ENCODE results near the gene CTCF. TPM values are rescaled to one million over a fixed set of nuclear protein-coding genes. Genes with fewer than 3 reads are reported as not detected.

CTCF gene
- total RNA-seq, 1 donor from 2014 or later = 44.0 TPM

DNA sequence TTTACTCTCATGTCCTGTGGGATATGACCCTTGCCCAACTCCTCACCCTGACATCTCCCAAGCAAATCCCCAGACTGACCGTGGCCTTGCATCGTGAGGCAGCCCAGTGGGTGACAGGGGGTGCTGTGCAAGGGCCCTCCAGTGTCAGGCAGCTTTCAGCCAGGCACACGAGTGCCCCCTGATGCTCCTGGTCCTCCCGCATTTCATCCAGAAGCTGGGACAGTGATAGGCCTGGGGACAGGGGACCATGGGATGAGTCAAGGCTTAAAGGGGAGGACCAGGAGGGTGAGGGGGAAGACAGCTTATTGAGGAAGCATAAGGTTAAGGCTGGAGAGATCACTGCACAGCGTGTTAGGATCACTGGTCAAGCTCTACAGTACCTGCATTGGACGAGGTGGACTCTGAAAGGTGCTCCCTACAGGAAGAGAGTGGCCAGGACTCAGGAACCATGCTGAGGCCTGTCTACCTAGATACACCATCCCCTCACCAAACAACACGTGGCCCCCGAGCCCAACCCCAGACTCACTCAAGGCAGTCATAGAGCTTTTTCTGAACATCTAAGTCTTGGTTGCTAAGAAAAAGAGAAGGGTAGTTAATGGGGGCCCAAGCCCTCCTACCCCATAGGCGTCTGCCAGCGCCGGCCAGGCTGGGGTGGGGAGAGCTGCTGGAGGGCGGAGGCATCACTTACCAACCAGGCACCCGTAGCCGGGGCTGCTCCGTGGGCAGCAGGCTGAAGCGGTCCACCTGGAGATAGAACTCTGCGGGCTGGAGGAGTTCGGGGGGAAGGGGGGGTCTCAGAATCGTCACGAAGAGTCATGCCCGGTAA, 96.7 kb downstream of the CTCF start:
- DNase-seq (ENCODE audit: low spot score) (no peak), ATAC-seq (no peak)
- intact Hi-C loops (cut with DNase I) = no loop called here

DNA sequence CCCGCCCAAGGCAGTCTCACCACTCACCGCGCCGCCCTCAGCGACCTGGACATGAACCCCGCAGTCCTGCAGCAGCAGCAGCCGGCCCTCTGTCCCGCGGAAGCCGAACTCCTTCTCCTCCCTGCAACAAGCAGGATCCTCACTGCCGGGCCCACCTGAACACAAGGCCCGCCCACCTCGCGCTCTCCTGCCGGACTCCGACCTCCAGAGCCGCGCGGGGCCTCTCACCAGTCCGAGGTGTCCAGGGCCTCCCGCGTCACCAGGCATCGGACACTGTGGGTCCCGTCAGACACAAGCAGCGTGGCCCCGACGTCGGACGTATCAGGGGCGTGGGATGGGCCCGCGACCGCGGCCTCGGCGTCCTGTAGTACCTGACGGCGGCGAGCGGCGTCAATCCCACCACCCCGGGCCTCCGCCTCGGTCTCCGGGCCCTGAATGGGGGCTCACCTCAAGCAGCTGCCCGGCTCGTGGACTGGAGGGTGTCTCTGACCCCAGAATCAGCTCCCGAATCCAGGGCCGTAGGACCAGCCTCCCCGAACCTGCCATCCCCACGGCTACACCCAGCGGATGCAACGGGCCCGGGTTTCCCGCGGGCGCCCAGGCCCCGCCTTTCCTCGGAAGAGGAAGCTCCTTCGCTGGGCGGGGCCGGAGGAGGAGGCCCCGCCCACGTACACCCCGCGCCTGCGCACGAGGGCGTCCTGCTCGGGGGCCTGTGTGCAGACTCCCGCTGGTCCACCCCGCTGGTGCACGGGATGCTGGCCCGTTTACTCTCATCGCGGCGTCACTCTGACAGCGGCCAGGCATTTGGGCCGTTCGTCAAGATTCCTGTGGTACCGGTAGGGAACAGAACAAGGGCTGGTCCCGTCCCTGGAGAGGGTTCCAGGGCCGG, 97.6 kb downstream of the CTCF start, which contains the start of gene ACD:
ACD (minus strand) TSS at position 586 of the 889 bp plus-strand sequence; CDS start at position 546, 40 bp downstream.
- peak; percentile 95 for ATAC-seq
- peak; percentile 95 for DNase-seq (ENCODE audit: low spot score)

DNA sequence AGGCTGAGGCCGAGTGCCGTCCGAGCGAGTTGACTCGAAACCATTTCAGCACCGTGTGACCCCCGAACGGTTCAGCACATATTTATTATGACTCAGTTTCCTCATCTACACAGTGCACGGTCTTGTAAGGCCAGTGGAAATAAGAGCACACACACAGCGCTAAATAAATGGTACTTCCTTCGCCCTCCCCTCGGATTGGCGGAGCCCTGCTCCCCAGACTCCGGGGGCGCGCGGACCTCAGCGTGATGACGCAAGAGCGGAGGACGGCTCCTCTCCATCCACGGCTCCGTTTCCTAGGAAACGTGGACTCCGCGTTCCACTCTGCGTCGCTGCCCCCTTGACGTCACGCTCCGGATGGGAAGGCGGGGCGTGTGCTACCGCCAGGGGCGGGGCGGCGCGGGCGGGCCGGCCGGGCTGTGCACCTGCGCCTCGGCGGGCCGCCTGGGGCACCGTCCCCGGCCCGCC, 98.3 kb downstream of the CTCF start, which contains the start of gene PARD6A:
PARD6A (plus strand) TSS at position 397 of the 465 bp plus-strand sequence. CDS start 79 bp downstream, outside the sequence.
- peak; percentile 97 for DNase-seq (ENCODE audit: low spot score)
- intact Hi-C loops (cut with DNase I) = loop anchor here (10.0 kb wide), 1 partner anchor 136 kb away; the partner anchor contains the start of gene RIPOR1
- peak; percentile 96 for ATAC-seq

More for the DNA sequence above, 97.6 kb downstream of the CTCF start, which contains the start of gene ACD:
- intact Hi-C loops (cut with DNase I) = loop anchor here (10.0 kb wide), 1 partner anchor 135 kb away; the partner anchor contains the start of gene RIPOR1

DNA sequence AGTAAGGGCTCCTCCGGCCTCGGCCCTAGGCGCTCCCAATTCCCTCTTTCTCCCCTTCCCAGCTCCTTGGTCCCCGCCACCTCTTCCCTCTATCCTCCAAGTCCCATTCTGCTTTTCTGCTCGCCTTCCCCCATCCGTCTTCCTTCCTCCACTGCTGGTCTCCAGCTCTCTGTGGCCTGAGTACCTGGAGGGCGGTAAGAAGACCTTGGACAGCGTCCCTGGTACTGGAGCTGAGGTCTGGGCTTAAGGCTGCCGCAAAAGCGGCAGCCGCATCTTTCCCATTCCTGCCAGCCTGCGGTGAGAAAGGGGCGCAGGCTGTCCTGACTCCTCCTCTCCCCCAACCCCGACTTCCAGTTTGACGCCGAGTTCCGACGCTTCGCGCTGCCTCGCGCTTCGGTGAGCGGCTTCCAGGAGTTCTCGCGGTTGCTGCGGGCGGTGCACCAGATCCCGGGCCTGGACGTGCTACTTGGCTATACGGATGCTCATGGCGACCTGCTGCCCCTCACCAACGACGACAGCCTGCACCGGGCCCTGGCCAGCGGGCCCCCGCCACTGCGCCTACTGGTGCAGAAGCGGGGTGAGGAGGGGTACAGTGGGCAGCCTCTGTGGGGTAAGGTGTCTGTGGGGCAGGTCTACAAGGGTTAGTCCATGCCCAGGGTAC, 98.9 kb downstream of the CTCF start:
- ATAC-seq (no peak), DNase-seq (ENCODE audit: low spot score) (no peak)
- intact Hi-C loops (cut with DNase I) = loop anchor here (10.0 kb wide), 1 partner anchor 136 kb away; the partner anchor contains the start of gene RIPOR1

DNA sequence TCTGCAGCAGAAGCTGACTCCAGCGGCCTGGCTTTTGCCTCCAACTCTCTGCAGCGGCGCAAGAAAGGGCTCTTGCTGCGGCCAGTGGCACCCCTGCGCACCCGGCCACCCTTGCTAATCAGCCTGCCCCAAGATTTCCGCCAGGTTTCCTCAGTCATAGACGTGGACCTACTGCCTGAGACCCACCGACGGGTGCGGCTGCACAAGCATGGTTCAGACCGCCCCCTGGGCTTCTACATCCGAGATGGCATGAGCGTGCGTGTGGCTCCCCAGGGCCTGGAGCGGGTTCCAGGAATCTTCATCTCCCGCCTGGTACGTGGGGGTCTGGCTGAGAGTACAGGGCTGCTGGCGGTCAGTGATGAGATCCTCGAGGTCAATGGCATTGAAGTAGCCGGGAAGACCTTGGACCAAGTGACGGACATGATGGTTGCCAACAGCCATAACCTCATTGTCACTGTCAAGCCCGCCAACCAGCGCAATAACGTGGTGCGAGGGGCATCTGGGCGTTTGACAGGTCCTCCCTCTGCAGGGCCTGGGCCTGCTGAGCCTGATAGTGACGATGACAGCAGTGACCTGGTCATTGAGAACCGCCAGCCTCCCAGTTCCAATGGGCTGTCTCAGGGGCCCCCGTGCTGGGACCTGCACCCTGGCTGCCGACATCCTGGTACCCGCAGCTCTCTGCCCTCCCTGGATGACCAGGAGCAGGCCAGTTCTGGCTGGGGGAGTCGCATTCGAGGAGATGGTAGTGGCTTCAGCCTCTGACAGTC, 99.7 kb downstream of the CTCF start:
- DNase-seq (ENCODE audit: low spot score) = no peak
- ATAC-seq = no peak
- intact Hi-C loops (cut with DNase I) = loop anchor here (10.0 kb wide), 1 partner anchor 137 kb away; the partner anchor contains the start of gene RIPOR1

DNA sequence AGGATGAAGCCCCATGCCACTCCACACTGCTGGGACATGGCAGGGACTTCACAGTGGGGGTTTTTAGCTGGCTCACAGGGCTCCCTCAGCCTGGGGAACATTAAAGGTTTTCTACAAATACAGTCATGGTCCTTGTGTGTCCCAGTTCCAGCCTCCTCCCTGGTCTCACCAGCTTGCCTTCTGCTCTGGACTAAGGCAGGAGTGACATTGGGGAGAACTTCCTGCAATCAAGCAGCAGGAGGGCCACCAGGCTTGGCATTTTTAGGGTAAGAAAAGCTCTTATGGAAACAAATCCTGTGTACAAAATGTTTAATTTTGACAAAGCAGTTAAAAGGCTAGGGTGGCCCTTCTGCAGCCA, 100.3 kb downstream of the CTCF start:
- ATAC-seq (no peak), DNase-seq (ENCODE audit: low spot score) (no peak)
- intact Hi-C loops (cut with DNase I) = loop anchor here (10.0 kb wide), 1 partner anchor 138 kb away; the partner anchor contains the start of gene RIPOR1

DNA sequence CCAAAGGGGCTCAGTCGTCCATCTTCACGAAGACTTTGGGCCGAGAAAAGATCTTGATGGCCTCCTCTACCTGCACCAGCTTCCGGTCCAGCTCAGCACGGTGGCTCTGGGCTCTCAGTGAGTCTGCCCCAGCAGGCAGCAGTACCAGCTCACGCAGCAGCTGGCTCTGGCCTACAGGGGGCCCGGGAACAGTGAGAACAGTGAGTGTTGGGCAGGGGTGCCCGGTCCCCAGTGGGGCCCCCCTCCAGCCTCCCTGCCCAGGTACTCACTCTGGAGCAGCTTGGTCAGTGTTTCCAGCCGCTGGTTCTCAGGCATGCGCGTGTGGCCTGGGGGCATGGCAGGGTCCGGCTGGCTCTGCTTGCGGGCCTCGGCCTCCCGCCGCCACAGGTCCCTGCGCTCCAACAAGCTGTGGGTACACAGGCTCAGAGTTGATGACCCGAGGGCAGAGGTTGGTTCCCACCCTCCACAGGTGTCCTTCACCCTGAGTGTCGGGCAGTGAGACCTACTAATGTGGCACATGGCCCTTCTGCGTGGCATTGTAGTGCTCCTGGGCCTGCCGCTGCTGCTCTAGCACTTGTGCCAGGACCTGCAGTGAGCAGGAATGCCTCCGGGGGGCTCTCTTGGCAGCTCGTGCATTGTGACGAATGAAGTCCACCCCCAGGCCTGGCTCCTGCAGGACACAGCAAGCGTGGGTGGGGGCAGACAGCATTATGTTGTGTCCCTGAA, 101.0 kb downstream of the CTCF start:
- intact Hi-C loops (cut with DNase I) = loop anchor here (10.0 kb wide), 1 partner anchor 139 kb away; the partner anchor contains the start of gene RIPOR1
- ATAC-seq (no peak), DNase-seq (ENCODE audit: low spot score) (no peak)

DNA sequence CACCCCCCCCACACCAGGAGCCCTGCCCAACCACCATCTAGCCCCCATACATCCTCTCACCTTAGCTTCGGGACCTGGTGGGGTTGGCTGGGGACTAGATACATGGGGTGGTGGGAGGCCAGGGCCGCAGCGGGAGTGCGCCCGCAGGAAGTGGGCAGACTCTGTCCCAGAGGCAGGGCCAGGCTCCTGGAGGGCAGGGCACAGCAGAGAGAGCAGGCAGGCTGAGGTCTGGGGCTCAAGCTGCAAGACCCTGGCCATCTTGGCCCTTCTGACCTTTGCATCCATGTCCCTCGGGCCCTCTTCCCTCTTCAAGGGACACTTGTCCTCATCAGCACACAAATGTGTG, 101.5 kb downstream of the CTCF start:
- intact Hi-C loops (cut with DNase I) = loop anchor here (10.0 kb wide), 1 partner anchor 139 kb away; the partner anchor contains the start of gene RIPOR1
- DNase-seq (ENCODE audit: low spot score) (no peak), ATAC-seq (no peak)

DNA sequence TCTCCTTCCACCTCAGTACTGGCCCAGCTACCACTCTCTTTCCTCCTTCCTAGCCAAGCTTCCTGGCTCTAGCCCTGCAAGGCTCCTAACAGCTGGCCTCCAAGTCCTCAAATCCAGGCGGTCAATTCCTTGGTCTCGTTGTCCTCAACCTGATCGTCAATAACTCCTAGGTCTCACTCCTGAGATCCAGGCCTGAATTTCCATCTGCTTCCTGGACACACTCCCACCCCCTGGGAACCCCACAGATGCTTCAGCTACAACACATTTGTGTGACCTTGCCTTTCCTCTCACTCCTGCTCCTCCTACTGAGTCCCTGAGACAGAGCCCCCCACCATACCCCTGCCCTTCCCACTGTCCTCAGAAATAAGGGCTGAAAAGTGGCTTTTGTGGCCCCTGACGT, 101.9 kb downstream of the CTCF start:
- ATAC-seq (no peak), DNase-seq (ENCODE audit: low spot score) (no peak)
- intact Hi-C loops (cut with DNase I) = loop anchor here (10.0 kb wide), 1 partner anchor 139 kb away; the partner anchor contains the start of gene RIPOR1

DNA sequence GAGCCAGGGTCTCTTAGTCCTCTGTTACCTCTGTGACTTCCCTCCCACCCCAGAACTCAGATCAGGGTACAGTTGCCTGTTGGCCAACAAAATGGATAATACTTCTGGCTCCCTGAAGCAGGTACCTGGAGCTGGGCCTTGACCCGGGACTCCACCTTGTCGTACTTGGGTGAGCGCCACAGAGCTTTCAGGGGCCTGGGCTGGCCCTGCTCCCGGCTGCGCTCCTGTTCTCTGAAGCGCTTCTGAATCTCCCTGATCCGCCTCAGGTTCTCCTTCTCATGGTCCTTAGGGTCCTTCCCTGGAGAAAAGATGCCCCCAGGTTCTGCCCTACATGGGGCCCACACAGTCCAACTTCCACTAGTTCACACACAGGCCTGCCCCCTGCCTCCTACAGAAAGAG, 102.5 kb downstream of the CTCF start:
- ATAC-seq = no peak
- intact Hi-C loops (cut with DNase I) = loop anchor here (10.0 kb wide), 1 partner anchor 140 kb away; the partner anchor contains the start of gene RIPOR1
- no peak for DNase-seq (ENCODE audit: low spot score)

DNA sequence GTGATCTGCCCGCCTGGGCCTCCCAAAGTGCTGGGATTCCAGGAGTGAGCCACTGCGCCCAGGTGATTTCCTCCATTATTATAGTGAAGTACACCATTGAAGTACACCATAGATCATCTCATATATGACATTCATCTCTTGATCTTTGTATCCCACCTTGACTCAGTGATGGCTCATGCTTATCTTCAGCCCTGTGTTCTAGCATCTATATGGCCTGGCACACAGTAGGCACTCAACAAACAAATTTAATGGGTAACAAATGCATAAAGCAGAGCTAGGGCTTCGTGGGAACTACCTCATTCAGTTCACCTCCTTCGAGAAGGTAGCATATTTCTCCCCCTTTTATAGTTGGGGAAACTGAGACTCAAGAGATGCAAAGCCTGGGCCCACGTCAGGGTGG, 103.3 kb downstream of the CTCF start:
- ATAC-seq = no peak
- no peak for DNase-seq (ENCODE audit: low spot score)
- intact Hi-C loops (cut with DNase I) = loop anchor here (10.0 kb wide), 1 partner anchor 141 kb away; the partner anchor contains the start of gene RIPOR1

DNA sequence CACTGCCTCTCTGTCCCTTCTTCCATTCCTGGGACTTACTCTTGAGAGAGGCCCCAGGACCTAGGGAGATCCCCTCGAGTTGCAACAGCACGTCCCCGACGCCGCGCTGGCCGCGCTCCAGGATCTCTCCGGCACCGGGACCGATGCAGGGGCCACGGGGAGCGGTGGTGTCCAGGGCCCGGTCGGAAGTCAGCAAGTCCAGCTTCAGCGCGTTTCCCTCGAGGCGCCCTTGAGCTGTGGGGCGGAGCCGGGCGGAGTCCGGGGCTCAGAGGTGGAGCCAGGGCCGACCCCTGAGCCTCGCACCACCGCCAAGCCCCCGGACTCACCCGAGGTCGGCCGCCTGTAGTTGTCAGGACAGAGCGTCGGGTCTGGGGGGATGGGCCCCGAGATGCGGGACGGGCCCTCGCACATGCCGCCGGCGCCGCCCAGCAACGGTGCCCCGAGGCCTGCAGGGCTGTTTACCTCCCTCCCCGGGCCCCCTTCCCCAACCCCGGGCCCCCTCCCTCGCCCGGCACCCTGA, 103.8 kb downstream of the CTCF start:
- ATAC-seq (peak; percentile 1), DNase-seq (ENCODE audit: low spot score) (peak; percentile 80)
- intact Hi-C loops (cut with DNase I) = loop anchor here (10.0 kb wide), 1 partner anchor 141 kb away; the partner anchor contains the start of gene RIPOR1

DNA sequence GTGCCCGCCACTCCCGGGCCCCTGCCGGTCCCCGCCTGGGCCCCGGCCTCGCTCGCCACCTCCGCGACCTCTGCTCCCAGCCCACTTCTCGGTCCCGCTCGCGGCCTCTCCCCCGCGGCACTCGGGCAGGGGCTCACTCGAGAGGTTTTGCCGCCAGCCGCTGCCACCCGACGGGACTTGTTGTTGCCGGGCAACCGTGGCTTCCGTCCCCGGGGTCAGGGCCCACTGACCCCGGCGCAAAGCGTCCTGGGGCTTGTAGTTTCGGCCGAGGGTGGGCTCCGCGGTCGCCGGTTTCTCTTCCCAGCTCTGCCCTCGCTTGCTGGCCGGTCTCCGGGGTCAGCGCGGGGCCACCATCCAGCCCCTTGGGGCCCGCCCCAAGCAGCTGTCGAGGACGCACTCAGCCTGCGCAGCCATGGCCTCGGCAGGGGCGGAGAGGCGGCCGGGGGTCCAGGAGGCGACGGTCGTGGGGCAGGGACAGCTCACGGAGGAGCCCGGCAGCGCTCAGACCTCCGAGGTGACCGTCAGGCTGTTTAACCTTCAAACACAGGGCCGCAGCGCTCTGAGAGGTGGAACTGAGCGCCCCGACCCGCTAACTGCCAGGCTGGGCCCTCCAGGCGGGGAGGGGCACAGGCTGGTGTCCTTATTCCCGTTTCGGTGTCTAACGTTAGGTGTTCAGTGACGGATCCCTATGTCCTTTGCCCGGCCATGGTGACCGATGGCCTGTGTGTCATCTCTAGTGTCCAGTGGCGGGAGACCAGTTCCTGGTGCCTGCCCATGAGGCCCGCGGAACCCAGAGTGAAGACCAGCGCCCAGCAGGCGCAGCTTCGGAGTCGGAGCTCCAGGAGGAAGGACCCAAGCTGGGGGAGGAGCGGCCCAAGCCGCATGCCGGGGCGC, 104.5 kb downstream of the CTCF start, which contains the start of the genes C16orf86 and ENKD1:
C16orf86 (plus strand) TSS at position 256 of the 894 bp plus-strand sequence; CDS start at position 413, 157 bp downstream.
ENKD1 (minus strand) TSS at position 192 of the 894 bp plus-strand sequence. CDS start 308 bp downstream, outside the sequence.
- ATAC-seq (peak; percentile 76), DNase-seq (ENCODE audit: low spot score) (peak; percentile 92)
- intact Hi-C loops (cut with DNase I) = loop anchor here (10.0 kb wide), 1 partner anchor 142 kb away; the partner anchor contains the start of gene RIPOR1

DNA sequence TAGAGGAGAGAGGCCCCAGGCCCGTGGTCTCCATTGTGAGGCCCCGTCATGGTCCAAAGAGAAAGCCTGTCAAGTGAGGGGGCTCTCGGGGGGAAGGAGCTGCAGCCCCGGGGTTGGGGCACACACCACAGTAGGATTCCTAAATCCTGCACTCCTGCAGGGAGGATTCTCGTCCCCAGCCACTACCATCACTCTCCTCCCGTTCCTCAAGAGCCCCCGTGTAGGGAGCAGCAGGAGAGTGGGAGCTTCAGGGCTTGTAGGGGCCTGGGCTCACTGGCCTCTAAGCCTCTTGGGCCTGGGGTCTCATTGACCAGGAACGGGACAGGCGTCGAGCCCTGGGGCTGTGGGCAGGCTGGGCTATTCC, 105.1 kb downstream of the CTCF start:
- intact Hi-C loops (cut with DNase I) = loop anchor here (10.0 kb wide), 1 partner anchor 143 kb away; the partner anchor contains the start of gene RIPOR1
- ATAC-seq = peak; percentile 4
- no peak for DNase-seq (ENCODE audit: low spot score)

DNA sequence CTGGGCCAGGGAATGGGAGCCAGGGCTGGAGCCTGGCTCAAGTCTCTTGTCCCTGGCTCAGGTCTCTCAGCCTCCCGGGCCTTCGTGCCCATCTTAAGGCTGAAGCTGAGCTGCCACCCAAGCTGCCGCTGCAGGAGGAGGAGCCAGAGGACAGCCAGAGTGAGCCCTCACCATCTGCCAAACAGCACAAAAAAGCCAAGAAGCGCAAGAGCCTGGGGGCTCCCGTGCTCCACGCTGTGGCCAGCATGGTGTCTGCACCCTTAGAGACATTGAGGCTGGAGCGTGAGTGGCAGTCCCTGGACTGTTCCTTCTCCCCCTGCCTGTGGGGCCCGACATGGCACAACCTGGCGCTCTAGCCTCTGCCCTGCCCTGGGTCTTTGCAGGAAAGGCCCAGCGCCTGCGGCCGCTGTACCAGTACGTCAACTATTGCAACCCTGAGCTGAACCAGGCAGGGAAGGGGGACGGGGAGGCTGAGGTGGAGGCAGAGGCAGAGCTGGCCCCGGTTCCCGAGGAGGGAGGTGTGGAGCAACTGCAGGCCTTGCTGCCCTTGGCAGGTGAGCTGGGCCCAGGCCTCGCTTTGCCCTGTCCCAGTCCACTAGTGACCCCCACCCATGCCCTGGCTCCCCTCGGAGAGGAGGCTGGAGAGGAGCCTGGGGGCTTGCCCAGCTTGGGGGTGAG, 105.6 kb downstream of the CTCF start:
- intact Hi-C loops (cut with DNase I) = loop anchor here (10.0 kb wide), 1 partner anchor 143 kb away; the partner anchor contains the start of gene RIPOR1
- peak; percentile 85 for DNase-seq (ENCODE audit: low spot score)
- ATAC-seq = peak; percentile 90
